Peyer's patch (tissue), 4 donors: ENCODE data around the gene LFNG. TPM values are rescaled to one million over a fixed set of nuclear protein-coding genes. Genes with fewer than 3 reads are reported as not detected.

Source experiments
- DNase-seq, 3 donors: peaks; one replicate each; pipeline ENCODE4 v3.0.0-alpha.2; 2017 to 2019
- H3K27ac ChIP-seq, 4 donors: fragments of 200-600 bp; sonication (generic); one replicate each; pipeline ENCODE4 v1.5.1; 2016 to 2019
- H3K27me3 ChIP-seq, 2 donors: fragments of 200-600 bp; sonication (generic); one replicate each; pipeline ENCODE4 v1.5.1; 2019
- H3K36me3 ChIP-seq, 3 donors: fragments of 200-600 bp; sonication (generic); one replicate each; pipeline ENCODE4 v1.5.1; 2016 to 2019
- H3K4me1 ChIP-seq, 4 donors: fragments of 200-600 bp; sonication (generic); one replicate each; pipeline ENCODE4 v1.5.1; 2016 to 2019
- H3K4me3 ChIP-seq, 4 donors: fragments of 200-600 bp; sonication (generic); 1 replicate in 3 of 4; 2 replicates in 1 of 4; pipeline ENCODE4 v1.5.1; 2016 to 2019; ENCODE audit warnings: mild to moderate bottlenecking in 1 of 4
- H3K9me3 ChIP-seq, 4 donors: fragments of 200-600 bp; sonication (generic); one replicate each; pipeline ENCODE4 v1.5.1; 2016 to 2019; ENCODE audit warnings: mild to moderate bottlenecking in 1 of 4
- POLR2A ChIP-seq, 2 donors: fragments of 450-650 bp; IDR thresholded peaks; one replicate each; pipeline ENCODE4 v1.5.1; 2017; ENCODE audit warnings: antibody characterized with exemption in 2 of 2, mild to moderate bottlenecking in 2 of 2, moderate library complexity in 2 of 2
- total RNA-seq, 4 donors: library from RNA; depleted of rRNA; stranded (reverse); fragments of >200 nt; gene quantifications; one replicate each; pipeline ENCODE4 v1.1.0, GENCODE V29; 2016
- TF ChIP-seq, protein P1 (sequence below), 6 experiments: fragments of 450-650 bp in 4 of 6; fragments of 200-600 bp in 2 of 6; sonication (generic) in 1 of 6; IDR thresholded peaks; one replicate each; pipeline ENCODE4 v1.5.1; 2017 to 2019; ENCODE audit warnings: antibody characterized with exemption in 6 of 6, mild to moderate bottlenecking in 3 of 6, moderate library complexity in 1 of 6

LFNG gene
- total RNA-seq, 4 donors from 2014 or later, result 22.3 to 104 (median 41.7) TPM

DNA sequence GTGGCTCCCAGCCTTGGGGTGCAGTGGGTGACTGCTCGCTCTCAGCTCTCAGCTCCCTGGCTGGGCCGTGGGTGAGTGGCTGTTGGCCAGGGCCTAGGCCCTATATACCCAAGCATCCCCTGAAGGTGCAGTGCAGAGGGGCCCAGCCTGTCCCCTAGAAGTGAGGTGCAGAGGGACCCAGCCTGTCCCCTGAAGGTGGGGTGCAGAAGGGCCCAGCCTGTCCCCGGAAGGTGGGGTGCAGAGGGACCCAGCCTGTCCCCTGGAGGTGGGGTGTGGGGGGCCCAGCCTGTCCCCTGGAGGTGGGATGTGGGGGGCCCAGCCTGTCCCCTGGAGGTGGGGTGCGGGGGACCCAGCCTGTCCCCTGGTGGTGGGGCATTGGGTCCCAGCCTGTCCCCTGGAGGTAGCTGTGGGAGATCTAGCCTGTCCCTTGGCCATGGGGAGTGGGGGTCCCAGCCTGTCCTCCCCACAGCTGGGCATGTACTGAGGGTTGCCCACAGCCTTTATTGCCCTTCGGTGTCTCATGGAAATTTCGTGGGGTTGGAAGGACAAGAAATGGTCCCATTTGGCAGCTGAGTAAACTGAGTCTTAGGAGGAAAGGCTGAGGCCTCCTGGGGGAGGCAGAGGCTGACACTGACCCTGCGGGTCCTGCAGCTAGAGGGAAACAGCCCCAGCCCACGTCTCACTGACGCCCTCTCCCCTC is 17.5 kb upstream of the LFNG start:
- TF ChIP-seq, protein P1, sequence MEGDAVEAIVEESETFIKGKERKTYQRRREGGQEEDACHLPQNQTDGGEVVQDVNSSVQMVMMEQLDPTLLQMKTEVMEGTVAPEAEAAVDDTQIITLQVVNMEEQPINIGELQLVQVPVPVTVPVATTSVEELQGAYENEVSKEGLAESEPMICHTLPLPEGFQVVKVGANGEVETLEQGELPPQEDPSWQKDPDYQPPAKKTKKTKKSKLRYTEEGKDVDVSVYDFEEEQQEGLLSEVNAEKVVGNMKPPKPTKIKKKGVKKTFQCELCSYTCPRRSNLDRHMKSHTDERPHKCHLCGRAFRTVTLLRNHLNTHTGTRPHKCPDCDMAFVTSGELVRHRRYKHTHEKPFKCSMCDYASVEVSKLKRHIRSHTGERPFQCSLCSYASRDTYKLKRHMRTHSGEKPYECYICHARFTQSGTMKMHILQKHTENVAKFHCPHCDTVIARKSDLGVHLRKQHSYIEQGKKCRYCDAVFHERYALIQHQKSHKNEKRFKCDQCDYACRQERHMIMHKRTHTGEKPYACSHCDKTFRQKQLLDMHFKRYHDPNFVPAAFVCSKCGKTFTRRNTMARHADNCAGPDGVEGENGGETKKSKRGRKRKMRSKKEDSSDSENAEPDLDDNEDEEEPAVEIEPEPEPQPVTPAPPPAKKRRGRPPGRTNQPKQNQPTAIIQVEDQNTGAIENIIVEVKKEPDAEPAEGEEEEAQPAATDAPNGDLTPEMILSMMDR (IDR thresholded peaks at IDR 0.05), result no peak
- no peak for TF ChIP-seq POLR2A (IDR thresholded peaks at IDR 0.05)
- H3K27me3 ChIP-seq, result no peaks in the 10 kb centered on the region

DNA sequence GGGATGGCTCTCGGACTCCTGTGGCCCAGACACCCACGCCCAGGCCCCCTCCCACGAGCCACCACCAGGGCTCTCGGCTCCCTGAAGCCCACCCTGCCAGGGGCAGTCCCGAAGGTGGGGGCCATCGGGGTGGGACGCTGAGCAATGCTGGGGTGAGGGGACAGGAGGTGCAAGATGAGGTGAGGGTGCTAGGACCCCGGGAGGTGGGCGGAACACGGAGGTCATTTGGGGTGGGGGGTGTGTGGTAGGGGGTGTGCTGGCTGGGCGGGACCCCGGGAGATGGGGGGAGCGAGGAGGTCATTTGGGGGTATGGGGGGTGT is 17.0 kb upstream of the LFNG start:
- no peaks in the 10 kb centered on the region for H3K36me3 ChIP-seq
- H3K27me3 ChIP-seq, result no peaks in the 10 kb centered on the region
- H3K4me3 ChIP-seq, result no peak overlapping the region
- TF ChIP-seq, protein P1 (IDR thresholded peaks at IDR 0.05), result no peak
- no peak for TF ChIP-seq POLR2A (IDR thresholded peaks at IDR 0.05)
- no peak for DNase-seq
- H3K4me1 ChIP-seq, result peaks cover 0 to under 1% (median 0%) of the 10 kb centered on the region in 4 donors
- no peaks in the 10 kb centered on the region for H3K9me3 ChIP-seq
- no peak overlapping the region for H3K27ac ChIP-seq

More for the DNA sequence above, 17.5 kb upstream of the LFNG start:
- DNase-seq, result no peak
- no peak overlapping the region for H3K27ac ChIP-seq
- H3K4me1 ChIP-seq, result no peaks in the 10 kb centered on the region
- H3K4me3 ChIP-seq, result no peak overlapping the region
- H3K36me3 ChIP-seq, result no peaks in the 10 kb centered on the region
- H3K9me3 ChIP-seq, result no peaks in the 10 kb centered on the region

DNA sequence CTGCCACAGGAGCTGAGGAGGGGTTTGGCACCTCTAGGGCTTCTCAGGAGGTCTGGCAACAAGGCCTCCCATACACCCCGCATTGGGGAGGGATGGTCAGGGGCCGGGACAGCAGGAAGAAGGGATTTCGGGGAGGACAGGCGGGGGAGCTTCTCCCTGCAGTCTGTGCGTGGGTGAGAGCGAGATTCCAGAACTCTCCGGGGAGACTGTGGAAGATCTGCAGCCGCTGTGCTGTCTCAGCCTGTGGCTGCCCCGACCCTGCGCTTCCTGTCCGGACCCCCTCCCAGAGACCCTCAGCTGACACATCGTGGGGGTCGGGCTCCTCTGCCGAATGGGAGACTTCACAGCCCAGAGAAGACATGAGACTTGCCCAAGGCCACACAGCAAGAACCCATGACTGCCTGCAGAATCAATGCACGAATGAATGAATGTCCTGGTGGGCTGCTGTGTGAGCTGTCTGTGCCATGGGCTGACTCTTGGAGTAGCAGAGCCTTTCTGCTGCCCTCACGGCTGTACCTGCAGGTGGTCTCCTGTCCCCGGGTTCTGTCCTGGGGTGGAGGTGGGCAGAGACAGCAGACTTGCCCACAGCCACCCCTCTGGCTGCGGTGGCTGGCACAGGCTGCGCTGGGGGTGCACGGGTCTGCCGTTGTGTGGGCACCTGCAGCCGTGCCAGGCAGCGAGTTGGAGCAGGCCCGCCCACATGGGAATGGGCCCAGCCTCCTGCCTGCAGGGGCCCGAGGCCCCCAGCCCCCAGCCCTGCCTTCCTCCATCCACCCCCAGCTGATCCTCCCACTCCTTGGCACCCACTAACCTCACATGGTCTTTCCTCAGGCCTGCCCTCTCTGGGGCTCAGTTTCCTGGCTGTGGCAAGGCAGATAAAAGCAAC is 16.3 kb upstream of the LFNG start:
- H3K27me3 ChIP-seq, result no peaks in the 10 kb centered on the region
- TF ChIP-seq POLR2A (IDR thresholded peaks at IDR 0.05), result no peak
- no peak overlapping the region for H3K4me3 ChIP-seq
- no peaks in the 10 kb centered on the region for H3K36me3 ChIP-seq
- H3K4me1 ChIP-seq, result peaks cover 0 to 8% (median 4%) of the 10 kb centered on the region in 4 donors
- no peak overlapping the region for H3K27ac ChIP-seq
- no peaks in the 10 kb centered on the region for H3K9me3 ChIP-seq
- DNase-seq, result no peak

DNA sequence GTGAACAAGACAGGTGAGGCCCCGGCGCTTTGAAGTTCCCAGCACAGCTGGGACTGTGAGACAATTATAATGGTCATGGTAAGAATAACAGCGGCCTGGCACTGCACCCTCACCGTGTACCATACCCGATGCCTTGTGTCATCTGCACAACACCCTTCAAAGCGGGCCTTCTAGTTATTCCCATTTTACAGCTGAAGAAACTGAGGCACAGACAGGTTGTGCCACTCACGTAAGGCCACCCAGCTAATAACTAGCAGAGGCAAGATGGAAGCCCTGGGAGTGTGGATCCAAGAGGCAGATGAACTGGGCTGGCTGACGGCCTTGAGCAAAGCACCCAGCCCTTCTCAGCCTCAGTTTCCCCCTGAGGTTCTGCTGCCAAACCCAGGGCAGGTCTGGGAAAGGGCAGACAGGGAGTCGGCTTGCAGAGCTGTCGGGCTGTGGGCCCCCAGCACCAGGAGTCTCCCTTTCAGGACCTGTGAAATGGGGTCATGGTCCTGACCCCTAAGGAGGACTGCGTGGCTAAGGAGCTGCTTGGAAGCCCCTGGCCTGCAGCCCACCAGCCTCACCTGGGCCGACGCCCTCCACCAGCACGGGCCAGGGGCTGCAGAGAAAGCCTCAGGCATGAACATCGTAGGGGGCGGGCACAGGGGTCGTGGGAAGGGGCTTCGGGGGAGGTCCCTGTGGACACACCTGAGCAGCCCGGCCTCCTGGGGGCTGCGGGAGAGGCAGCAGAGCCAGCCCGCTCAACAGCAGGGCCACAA is 15.3 kb upstream of the LFNG start:
- no peaks in the 10 kb centered on the region for H3K36me3 ChIP-seq
- H3K27me3 ChIP-seq, result no peaks in the 10 kb centered on the region
- H3K4me3 ChIP-seq, result no peak overlapping the region
- no peak overlapping the region for H3K27ac ChIP-seq
- DNase-seq, result no peak
- no peaks in the 10 kb centered on the region for H3K9me3 ChIP-seq
- peaks cover 0 to 18% (median 14%) of the 10 kb centered on the region in 4 donors for H3K4me1 ChIP-seq
- TF ChIP-seq, protein P1 (IDR thresholded peaks at IDR 0.05), result no peak
- no peak for TF ChIP-seq POLR2A (IDR thresholded peaks at IDR 0.05)

DNA sequence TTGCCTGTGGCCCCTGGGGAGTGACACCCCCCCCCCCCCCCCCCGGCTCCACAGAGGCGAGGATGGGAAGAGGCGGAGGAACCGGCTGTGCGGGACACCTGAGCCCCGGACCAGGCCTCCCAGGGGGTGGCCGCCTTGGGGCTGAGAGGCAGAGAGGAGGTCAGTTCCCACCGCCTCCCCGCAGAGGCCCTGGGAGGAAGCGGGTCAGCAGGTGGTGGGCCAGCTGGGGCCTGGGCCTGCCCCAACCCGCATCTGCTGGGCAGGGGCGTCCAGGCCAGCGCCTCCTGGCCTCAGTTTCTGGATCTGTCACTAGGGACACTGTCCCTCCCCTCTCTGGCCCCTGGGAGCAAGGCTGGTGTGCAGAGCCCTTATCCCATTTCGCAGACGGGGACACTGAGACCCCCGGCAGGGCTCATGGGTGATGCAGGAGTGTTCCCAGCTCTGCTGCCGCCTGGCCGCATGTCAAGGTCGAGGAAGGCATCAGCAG is 14.6 kb upstream of the LFNG start:
- no peaks in the 10 kb centered on the region for H3K9me3 ChIP-seq
- TF ChIP-seq POLR2A (IDR thresholded peaks at IDR 0.05), result no peak
- TF ChIP-seq, protein P1 (IDR thresholded peaks at IDR 0.05), result no peak

More for the DNA sequence above, 14.6 kb upstream of the LFNG start:
- Histone ChIP-seq H3K27ac (no peak overlapping the region), H3K4me3 (no peak overlapping the region), H3K4me1 (peaks cover 0 to 22% (median 20%) of the 10 kb centered on the region in 4 donors), H3K27me3 (no peaks in the 10 kb centered on the region), H3K36me3 (no peaks in the 10 kb centered on the region)
- no peak for DNase-seq
